H1 (cell line): Measurements from ENCODE around the gene USP35. TPM values are rescaled to one million over a fixed set of nuclear protein-coding genes. Genes with fewer than 3 reads are reported as not detected.

Experiments used
- CTCF ChIA-PET: fragments of 300-600 bp; sonication (Branson Sonifier 250); formaldehyde crosslinking; loops from one replicate; lab custom pipeline; 2021; ENCODE audit not compliant: partially characterized antibody; lab: Charles Lee
- POLR2A ChIA-PET: fragments of 300-600 bp; sonication (Branson Sonifier 250); formaldehyde crosslinking; loops from one replicate; lab custom pipeline; 2021; ENCODE audit warnings: inconsistent platforms; ENCODE audit not compliant: partially characterized antibody; lab: Charles Lee
- DNase-seq, 2 experiments: peaks; one replicate each; pipeline versions ENCODE4 v3.0.0 to v3.0.0-alpha.2; 2010 to 2022; ENCODE audit warnings: low spot score in 2 of 2, low read depth in 1 of 2, mixed read lengths in 1 of 2
- FAIRE-seq: peaks from 2 replicates; lab custom pipeline; 2011; peaks lifted over from hg19 to GRCh38; lab: Jason Lieb, UNC
- H2AFZ ChIP-seq: 2 replicates; pipeline ENCODE4 v1.8.1; 2012; ENCODE audit warnings: low read length, inconsistent platforms
- H2AK5ac ChIP-seq: 2 replicates; pipeline ENCODE4 v1.6.1; 2013; ENCODE audit warnings: low read depth, low read length
- H2BK120ac ChIP-seq: replicated peaks from 2 replicates; pipeline ENCODE3; 2013; ENCODE audit warnings: low read depth, low read length, inconsistent platforms
- H2BK12ac ChIP-seq: 2 replicates; pipeline ENCODE4 v1.6.1; 2013; ENCODE audit warnings: low read depth, low read length
- H2BK15ac ChIP-seq: 2 replicates; pipeline ENCODE4 v1.6.1; 2013; ENCODE audit warnings: low read length
- H2BK20ac ChIP-seq: 2 replicates; pipeline ENCODE4 v1.6.1; 2013; ENCODE audit warnings: low read length
- H2BK5ac ChIP-seq: 2 replicates; pipeline ENCODE4 v1.6.1; 2013; ENCODE audit warnings: low read depth, low read length
- H3K14ac ChIP-seq: 2 replicates; pipeline ENCODE4 v1.6.1; 2013; ENCODE audit warnings: inconsistent platforms; ENCODE audit not compliant: insufficient read length
- H3K18ac ChIP-seq: 2 replicates; pipeline ENCODE4 v1.6.1; 2013; ENCODE audit warnings: low read length; ENCODE audit errors: extremely low read depth
- H3K23ac ChIP-seq: 2 replicates; pipeline ENCODE4 v1.6.1; 2013; ENCODE audit warnings: inconsistent platforms; ENCODE audit not compliant: insufficient read length
- H3K23me2 ChIP-seq: 2 replicates; pipeline ENCODE4 v1.6.1; 2013; ENCODE audit warnings: low read depth, low read length
- H3K27ac ChIP-seq: 2 replicates; pipeline ENCODE4 v1.6.1; 2011; ENCODE audit warnings: low read depth, low read length, inconsistent platforms
- H3K27me3 ChIP-seq, 4 experiments: replicated peaks in 1 of 4; 1 replicate in 1 of 4; 2 replicates in 3 of 4; pipeline versions ENCODE4 v1.6.1 to v1.8.1; 2011 to 2013; ENCODE audit warnings: low read length in 3 of 4, mild to moderate bottlenecking in 3 of 4, inconsistent platforms in 2 of 4, mixed read lengths in 2 of 4, moderate library complexity in 1 of 4; ENCODE audit not compliant: control insufficient read depth in 3 of 4, insufficient read depth in 3 of 4; ENCODE audit errors: extremely low read depth in 1 of 4
- H3K36me3 ChIP-seq, 4 experiments: 2 replicates each; pipeline versions ENCODE4 v1.6.1 to v1.8.1; 2011 to 2013; ENCODE audit warnings: mild to moderate bottlenecking in 4 of 4, low read length in 3 of 4, moderate library complexity in 2 of 4, control low read depth in 1 of 4, inconsistent platforms in 1 of 4; ENCODE audit not compliant: insufficient read depth in 4 of 4, control insufficient read depth in 2 of 4
- H3K4ac ChIP-seq: replicated peaks from 2 replicates; pipeline ENCODE3; 2013; ENCODE audit warnings: low read length, low read depth, mixed read lengths, inconsistent platforms; ENCODE audit not compliant: insufficient read length
- H3K4me1 ChIP-seq, 4 experiments: replicated peaks in 1 of 4; 1 replicate in 1 of 4; 2 replicates in 3 of 4; pipeline versions ENCODE4 v1.6.1 to v1.8.1; 2011 to 2013; ENCODE audit warnings: low read length in 3 of 4, inconsistent platforms in 2 of 4, mixed read lengths in 1 of 4; ENCODE audit not compliant: insufficient read depth in 4 of 4, control insufficient read depth in 3 of 4
- H3K4me2 ChIP-seq, 2 experiments: 2 replicates each; pipeline versions ENCODE4 v1.6.1 to v1.8.1; 2011 to 2013; ENCODE audit warnings: low read depth in 2 of 2, low read length in 2 of 2, control low read depth in 1 of 2, inconsistent platforms in 1 of 2, mild to moderate bottlenecking in 1 of 2; ENCODE audit not compliant: insufficient read depth in 1 of 2
- H3K4me3 ChIP-seq, 4 experiments: fragments of 200-600, 300-600 bp in 1 of 4; sonication (generic), shearing (Covaris generic), sonication (Bioruptor Twin) in 1 of 4; 2 replicates each; pipeline versions ENCODE4 v1.5.1 to v1.8.1; 2011 to 2016; ENCODE audit warnings: low read length in 4 of 4, low read depth in 3 of 4, control low read depth in 2 of 4, inconsistent platforms in 2 of 4, mild to moderate bottlenecking in 2 of 4, mixed read lengths in 1 of 4, moderate library complexity in 1 of 4; ENCODE audit not compliant: insufficient read depth in 2 of 4; ENCODE audit errors: extremely low read depth in 1 of 4
- H3K56ac ChIP-seq: replicated peaks from 2 replicates; pipeline ENCODE3; 2013; ENCODE audit warnings: low read depth, mild to moderate bottlenecking, mixed read lengths, low read length, inconsistent platforms; ENCODE audit not compliant: insufficient read length
- H3K79me1 ChIP-seq: 2 replicates; pipeline ENCODE4 v1.6.1; 2013; ENCODE audit warnings: low read depth, low read length, control low read depth
- H3K79me2 ChIP-seq, 2 experiments: 2 replicates each; pipeline versions ENCODE4 v1.6.1 to v1.8.1; 2012 to 2013; ENCODE audit warnings: low read length in 2 of 2, mild to moderate bottlenecking in 2 of 2, inconsistent platforms in 1 of 2; ENCODE audit not compliant: insufficient read depth in 2 of 2, control insufficient read depth in 1 of 2
- H3K9ac ChIP-seq, 4 experiments: replicated peaks in 1 of 4; 1 replicate in 1 of 4; 2 replicates in 3 of 4; pipeline versions ENCODE4 v1.6.1 to v1.8.1; 2011 to 2013; ENCODE audit warnings: low read depth in 3 of 4, low read length in 3 of 4, control low read depth in 2 of 4, mild to moderate bottlenecking in 2 of 4, moderate library complexity in 2 of 4, inconsistent platforms in 1 of 4; ENCODE audit errors: extremely low read depth in 1 of 4
- H3K9me3 ChIP-seq, 2 experiments: 2 replicates each; pipeline versions ENCODE4 v1.6.1 to v1.8.1; 2012 to 2013; ENCODE audit warnings: mild to moderate bottlenecking in 2 of 2, moderate library complexity in 2 of 2, control low read depth in 1 of 2, inconsistent platforms in 1 of 2, low read depth in 1 of 2, low read length in 1 of 2, mixed read lengths in 1 of 2; ENCODE audit not compliant: insufficient read depth in 2 of 2
- H4K20me1 ChIP-seq, 2 experiments: replicated peaks in 1 of 2; 2 replicates each; pipeline versions ENCODE3 to v1.8.1; 2011 to 2013; ENCODE audit warnings: inconsistent platforms in 2 of 2, low read length in 2 of 2, mild to moderate bottlenecking in 1 of 2; ENCODE audit not compliant: insufficient read depth in 2 of 2, control insufficient read depth in 1 of 2
- H4K5ac ChIP-seq: 2 replicates; pipeline ENCODE4 v1.6.1; 2013; ENCODE audit warnings: low read length, low read depth, mixed read lengths, inconsistent platforms; ENCODE audit not compliant: insufficient read length
- H4K8ac ChIP-seq: 2 replicates; pipeline ENCODE4 v1.8.0; 2013; ENCODE audit warnings: mild to moderate bottlenecking, moderate library complexity, low read length, inconsistent platforms; ENCODE audit not compliant: insufficient read depth; ENCODE audit errors: extremely low read depth
- H4K91ac ChIP-seq: replicated peaks from 2 replicates; pipeline ENCODE3; 2013; ENCODE audit warnings: low read length, mixed read lengths, inconsistent platforms; ENCODE audit not compliant: insufficient read length
- ATF2 ChIP-seq: IDR thresholded peaks from 2 replicates; pipeline ENCODE4 v1.6.1; 2012; ENCODE audit warnings: low read length, inconsistent platforms
- BCL11A ChIP-seq, 2 experiments: IDR thresholded peaks; one replicate each; pipeline ENCODE4 v1.6.1; 2011; ENCODE audit warnings: low read depth in 2 of 2, low read length in 2 of 2, mild to moderate bottlenecking in 2 of 2
- CBX5 ChIP-seq: fragments of 300-800, 300-1000 bp; sonication (generic); IDR thresholded peaks from 2 replicates; pipeline ENCODE4 v1.7.1; 2016; ENCODE audit warnings: antibody characterized with exemption, low read length, low read depth
- EZH2 ChIP-seq: fragments of 200-600 bp; sonication (generic); IDR thresholded peaks from 2 replicates; pipeline ENCODE4 v1.7.1; 2012; ENCODE audit warnings: low read depth, mild to moderate bottlenecking, moderate library complexity, low read length, inconsistent platforms; ENCODE audit not compliant: severe bottlenecking
- HDAC6 ChIP-seq: IDR thresholded peaks from one replicate; pipeline ENCODE4 v1.7.1; 2012; ENCODE audit warnings: low read depth, mild to moderate bottlenecking, inconsistent platforms, low read length, moderate library complexity
- JUND ChIP-seq: IDR thresholded peaks from 2 replicates; pipeline ENCODE4 v1.6.1; 2011; ENCODE audit warnings: mild to moderate bottlenecking, improper control_type of control experiment, low read length
- SIRT6 ChIP-seq: IDR thresholded peaks from one replicate; pipeline ENCODE4 v1.7.1; 2012; ENCODE audit warnings: low read length, inconsistent platforms
- SP2 ChIP-seq: IDR thresholded peaks from 2 replicates; pipeline ENCODE4 v1.6.1; 2012; ENCODE audit warnings: mild to moderate bottlenecking, low read length, inconsistent platforms
- WGBS, 2 experiments: shearing (Covaris generic) in 1 of 2; methylation state at CpG; one replicate each; pipeline versions ENCODE4 v1.1.6 to v1.1.7; 2013 to 2015; ENCODE audit warnings: low lambda C conversion rate in 2 of 2, mixed read lengths in 2 of 2, inconsistent platforms in 1 of 2, low coverage in 1 of 2, missing lambda C conversion rate in 1 of 2; ENCODE audit not compliant: insufficient replicate concordance in 2 of 2, insufficient coverage in 1 of 2, insufficient read length in 1 of 2; ENCODE audit errors: extremely low coverage in 1 of 2, missing lambda C conversion rate in 1 of 2; 5-methylcytosine and 5-hydroxymethylcytosine counted together
- polyA plus RNA-seq, 7 experiments: library from polyadenylated mRNA; depleted of rRNA in 3 of 7; stranded (reverse) in 5 of 7; unstranded in 2 of 7; fragments of >200 nt in 5 of 7; fragments of 200-250 nt in 2 of 7; gene quantifications; 1 replicate in 5 of 7; 2 replicates in 1 of 7; 4 replicates in 1 of 7; pipeline versions ENCODE4 v1.2.1 to v1.2.3, GENCODE V29; 2011 to 2013; ENCODE audit warnings: missing spikeins in 2 of 7, mixed read lengths in 2 of 7
- total RNA-seq: library from RNA; stranded (reverse); fragmentation: NEBNext Ultra II Directional; extraction: Animal tissue kit (Norgen Biotek cat#: 25700); gene quantifications from 2 replicates; pipeline ENCODE4 v1.2.1, GENCODE V29; 2021
- TF ChIP-seq, protein P1 (sequence below): IDR thresholded peaks from 2 replicates; pipeline ENCODE4 v1.6.1; 2011; ENCODE audit warnings: low read depth, mild to moderate bottlenecking, low read length; ENCODE audit not compliant: insufficient read depth
- TF ChIP-seq, protein P2 (sequence below), 3 experiments: IDR thresholded peaks; 1 replicate in 2 of 3; 2 replicates in 1 of 3; pipeline versions ENCODE4 v1.5.1 to v1.6.1; 2011; ENCODE audit warnings: low read length in 3 of 3, mild to moderate bottlenecking in 3 of 3, inconsistent platforms in 2 of 3, low read depth in 1 of 3, moderate library complexity in 1 of 3; ENCODE audit not compliant: insufficient read depth in 1 of 3; ENCODE audit errors: control extremely low read depth in 1 of 3

Gene USP35
- total and polyA plus RNA-seq, 2 of the 8 experiments (the other 6 are each of a cell fraction or from before 2014, with no cell fraction given) = 4.6 to 6.8 TPM

DNA sequence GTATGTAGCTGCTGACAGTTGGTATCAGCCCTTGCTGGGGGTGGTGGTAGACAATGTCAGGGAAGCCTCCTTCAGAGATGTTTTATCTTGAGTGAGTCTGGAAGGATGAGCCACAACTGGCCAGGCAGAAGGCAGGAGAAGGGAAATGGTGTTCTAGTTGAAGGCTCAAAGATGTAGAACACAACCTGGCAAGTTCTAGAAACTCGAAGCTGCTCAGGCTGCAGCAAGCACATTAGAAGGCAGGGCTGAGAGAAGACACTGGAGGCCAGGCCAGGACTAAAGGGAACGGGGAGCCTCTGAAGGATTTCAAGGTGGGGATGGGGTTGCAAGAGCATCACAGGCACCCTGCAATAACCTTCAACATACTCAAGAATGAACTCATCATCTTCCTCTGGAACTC, 40.4 kb downstream of the USP35 start:
- Histone ChIP-seq H4K5ac (no peak overlapping the region), H3K4ac (no peak overlapping the region), H2BK12ac (no peak overlapping the region), H3K36me3 (no peaks in the 10 kb centered on the region), H3K4me1 (no peaks in the 10 kb centered on the region), H3K18ac (no peak overlapping the region), H2BK5ac (no peak overlapping the region), H2BK20ac (no peak overlapping the region), H3K79me1 (no peaks in the 10 kb centered on the region), H3K23ac (no peak overlapping the region), H2BK15ac (no peak overlapping the region), H2AK5ac (no peak overlapping the region), H2BK120ac (no peak overlapping the region), H3K79me2 (no peaks in the 10 kb centered on the region), H2AFZ (no peak overlapping the region), H3K23me2 (no peaks in the 10 kb centered on the region), H4K91ac (no peak overlapping the region), H4K20me1 (no peaks in the 10 kb centered on the region), H3K4me3 (no peak overlapping the region), H3K4me2 (no peak overlapping the region), H3K27ac (no peak overlapping the region), H3K27me3 (no peaks in the 10 kb centered on the region), H4K8ac (no peak overlapping the region), H3K56ac (no peak overlapping the region), H3K14ac (no peak overlapping the region), H3K9me3 (no peaks in the 10 kb centered on the region), H3K9ac (no peak overlapping the region)
- no peak for FAIRE-seq
- DNase-seq = no peak
- POLR2A ChIA-PET = no interaction called here
- CTCF ChIA-PET = interaction anchor here (1.0 to 3.5 kb wide), 8 partner anchors 9 to 335 kb away, joined by 3 to 38 read pairs (median 4); no protein-coding TSS in a partner anchor
- 86% methylated on average over 2 of the region's 2 CpGs; no CpG with 5 or more reads in 1 of the 2 experiments for WGBS, 2 experiments
- TF ChIP-seq HDAC6 (no peak), ATF2 (no peak), CBX5 (no peak), JUND (no peak), EZH2 (no peak), SIRT6 (no peak), SP2 (no peak), BCL11A (IDR thresholded peaks at IDR 0.05; ENCODE audit: low read depth in 2 of 2, low read length in 2 of 2) (no peak)
- TF ChIP-seq, protein P1, sequence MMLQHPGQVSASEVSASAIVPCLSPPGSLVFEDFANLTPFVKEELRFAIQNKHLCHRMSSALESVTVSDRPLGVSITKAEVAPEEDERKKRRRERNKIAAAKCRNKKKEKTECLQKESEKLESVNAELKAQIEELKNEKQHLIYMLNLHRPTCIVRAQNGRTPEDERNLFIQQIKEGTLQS = no peak
- TF ChIP-seq, protein P2, sequence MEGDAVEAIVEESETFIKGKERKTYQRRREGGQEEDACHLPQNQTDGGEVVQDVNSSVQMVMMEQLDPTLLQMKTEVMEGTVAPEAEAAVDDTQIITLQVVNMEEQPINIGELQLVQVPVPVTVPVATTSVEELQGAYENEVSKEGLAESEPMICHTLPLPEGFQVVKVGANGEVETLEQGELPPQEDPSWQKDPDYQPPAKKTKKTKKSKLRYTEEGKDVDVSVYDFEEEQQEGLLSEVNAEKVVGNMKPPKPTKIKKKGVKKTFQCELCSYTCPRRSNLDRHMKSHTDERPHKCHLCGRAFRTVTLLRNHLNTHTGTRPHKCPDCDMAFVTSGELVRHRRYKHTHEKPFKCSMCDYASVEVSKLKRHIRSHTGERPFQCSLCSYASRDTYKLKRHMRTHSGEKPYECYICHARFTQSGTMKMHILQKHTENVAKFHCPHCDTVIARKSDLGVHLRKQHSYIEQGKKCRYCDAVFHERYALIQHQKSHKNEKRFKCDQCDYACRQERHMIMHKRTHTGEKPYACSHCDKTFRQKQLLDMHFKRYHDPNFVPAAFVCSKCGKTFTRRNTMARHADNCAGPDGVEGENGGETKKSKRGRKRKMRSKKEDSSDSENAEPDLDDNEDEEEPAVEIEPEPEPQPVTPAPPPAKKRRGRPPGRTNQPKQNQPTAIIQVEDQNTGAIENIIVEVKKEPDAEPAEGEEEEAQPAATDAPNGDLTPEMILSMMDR (IDR thresholded peaks at IDR 0.05; ENCODE audit: control extremely low read depth in 1 of 3, insufficient read depth in 1 of 3, low read depth in 1 of 3, low read length in 3 of 3) = no peak
